Measurements from ENCODE around the gene KIAA0408.
"Not testable (repeated sequence)": the region's sequence is repeated elsewhere in the genome, so short reads cannot be mapped to it uniquely, and the experiment has no call there.

DNA sequence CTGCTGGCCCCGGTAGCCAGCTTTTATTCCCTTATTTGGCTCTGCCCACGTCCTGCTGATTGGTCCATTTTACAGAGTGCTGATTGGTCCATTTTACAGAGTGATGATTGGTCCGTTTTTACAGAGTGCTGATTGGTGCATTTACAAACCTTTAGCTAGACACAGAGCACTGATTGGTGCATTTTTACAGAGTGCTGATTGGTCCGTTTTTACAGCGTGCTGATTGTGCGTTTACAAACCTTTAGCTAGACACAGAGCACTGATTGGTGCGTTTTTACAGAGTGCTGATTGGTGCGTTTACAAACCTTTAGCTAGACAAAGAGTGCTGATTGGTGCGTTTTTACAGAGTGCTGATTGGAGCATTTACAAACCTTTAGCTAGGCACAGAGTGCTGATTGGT lies 30.6 kb downstream of the KIAA0408 start:
- TF ChIP-seq, protein P1, sequence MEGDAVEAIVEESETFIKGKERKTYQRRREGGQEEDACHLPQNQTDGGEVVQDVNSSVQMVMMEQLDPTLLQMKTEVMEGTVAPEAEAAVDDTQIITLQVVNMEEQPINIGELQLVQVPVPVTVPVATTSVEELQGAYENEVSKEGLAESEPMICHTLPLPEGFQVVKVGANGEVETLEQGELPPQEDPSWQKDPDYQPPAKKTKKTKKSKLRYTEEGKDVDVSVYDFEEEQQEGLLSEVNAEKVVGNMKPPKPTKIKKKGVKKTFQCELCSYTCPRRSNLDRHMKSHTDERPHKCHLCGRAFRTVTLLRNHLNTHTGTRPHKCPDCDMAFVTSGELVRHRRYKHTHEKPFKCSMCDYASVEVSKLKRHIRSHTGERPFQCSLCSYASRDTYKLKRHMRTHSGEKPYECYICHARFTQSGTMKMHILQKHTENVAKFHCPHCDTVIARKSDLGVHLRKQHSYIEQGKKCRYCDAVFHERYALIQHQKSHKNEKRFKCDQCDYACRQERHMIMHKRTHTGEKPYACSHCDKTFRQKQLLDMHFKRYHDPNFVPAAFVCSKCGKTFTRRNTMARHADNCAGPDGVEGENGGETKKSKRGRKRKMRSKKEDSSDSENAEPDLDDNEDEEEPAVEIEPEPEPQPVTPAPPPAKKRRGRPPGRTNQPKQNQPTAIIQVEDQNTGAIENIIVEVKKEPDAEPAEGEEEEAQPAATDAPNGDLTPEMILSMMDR (IDR thresholded peaks at IDR 0.05), result not testable (repeated sequence)
- TF ChIP-seq RAD21 (IDR thresholded peaks at IDR 0.05; ENCODE audit: low read length); NFIC (IDR thresholded peaks at IDR 0.05; ENCODE audit: borderline replicate concordance); EP300 (IDR thresholded peaks at IDR 0.05; ENCODE audit: borderline replicate concordance in 1 of 2, low read depth in 1 of 2, low read length in 1 of 2); USF1 (IDR thresholded peaks at IDR 0.05; ENCODE audit: borderline replicate concordance, low read depth); FOXM1 (IDR thresholded peaks at IDR 0.05; ENCODE audit: low read depth); YY1 (IDR thresholded peaks at IDR 0.05; ENCODE audit: low read depth); SIN3A (IDR thresholded peaks at IDR 0.05; ENCODE audit: borderline replicate concordance, low read depth, low read length); TAF1 (IDR thresholded peaks at IDR 0.05; ENCODE audit: borderline replicate concordance, low read depth, low read length); RCOR1 (IDR thresholded peaks at IDR 0.05; ENCODE audit: low read length); IRF3 (IDR thresholded peaks at IDR 0.05; ENCODE audit: low read depth, low read length); TCF12 (IDR thresholded peaks at IDR 0.05): not testable (repeated sequence)
- TF ChIP-seq, protein P2, sequence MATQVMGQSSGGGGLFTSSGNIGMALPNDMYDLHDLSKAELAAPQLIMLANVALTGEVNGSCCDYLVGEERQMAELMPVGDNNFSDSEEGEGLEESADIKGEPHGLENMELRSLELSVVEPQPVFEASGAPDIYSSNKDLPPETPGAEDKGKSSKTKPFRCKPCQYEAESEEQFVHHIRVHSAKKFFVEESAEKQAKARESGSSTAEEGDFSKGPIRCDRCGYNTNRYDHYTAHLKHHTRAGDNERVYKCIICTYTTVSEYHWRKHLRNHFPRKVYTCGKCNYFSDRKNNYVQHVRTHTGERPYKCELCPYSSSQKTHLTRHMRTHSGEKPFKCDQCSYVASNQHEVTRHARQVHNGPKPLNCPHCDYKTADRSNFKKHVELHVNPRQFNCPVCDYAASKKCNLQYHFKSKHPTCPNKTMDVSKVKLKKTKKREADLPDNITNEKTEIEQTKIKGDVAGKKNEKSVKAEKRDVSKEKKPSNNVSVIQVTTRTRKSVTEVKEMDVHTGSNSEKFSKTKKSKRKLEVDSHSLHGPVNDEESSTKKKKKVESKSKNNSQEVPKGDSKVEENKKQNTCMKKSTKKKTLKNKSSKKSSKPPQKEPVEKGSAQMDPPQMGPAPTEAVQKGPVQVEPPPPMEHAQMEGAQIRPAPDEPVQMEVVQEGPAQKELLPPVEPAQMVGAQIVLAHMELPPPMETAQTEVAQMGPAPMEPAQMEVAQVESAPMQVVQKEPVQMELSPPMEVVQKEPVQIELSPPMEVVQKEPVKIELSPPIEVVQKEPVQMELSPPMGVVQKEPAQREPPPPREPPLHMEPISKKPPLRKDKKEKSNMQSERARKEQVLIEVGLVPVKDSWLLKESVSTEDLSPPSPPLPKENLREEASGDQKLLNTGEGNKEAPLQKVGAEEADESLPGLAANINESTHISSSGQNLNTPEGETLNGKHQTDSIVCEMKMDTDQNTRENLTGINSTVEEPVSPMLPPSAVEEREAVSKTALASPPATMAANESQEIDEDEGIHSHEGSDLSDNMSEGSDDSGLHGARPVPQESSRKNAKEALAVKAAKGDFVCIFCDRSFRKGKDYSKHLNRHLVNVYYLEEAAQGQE (IDR thresholded peaks at IDR 0.05; ENCODE audit: low read depth, low read length), result not testable (repeated sequence)

All from SK-N-SH (cell line).